ENCODE data around the gene ITGB6. TPM values are rescaled to one million over a fixed set of nuclear protein-coding genes. Genes with fewer than 3 reads are reported as not detected.

ITGB6 gene
- total and polyA plus RNA-seq, 2 of the 8 experiments (the other 6 are each of a cell fraction or from before 2014, with no cell fraction given) = not detected

- no peak for FAIRE-seq
- Histone ChIP-seq H2BK20ac (ENCODE audit: low read length) (peak overlapping the region; percentile 62; the same call in 1 of the 2 replicates), H2BK15ac (ENCODE audit: low read length) (no peak overlapping the region), H3K9me3 (ENCODE audit: insufficient read depth in 2 of 2, low read depth in 1 of 2, low read length in 1 of 2) (no peaks in the 10 kb centered on the region), H3K4me3 (ENCODE audit: extremely low read depth in 1 of 4, insufficient read depth in 2 of 4, low read depth in 3 of 4, low read length in 4 of 4) (no peak overlapping the region), H3K36me3 (ENCODE audit: control insufficient read depth in 2 of 4, insufficient read depth in 4 of 4, low read length in 3 of 4) (no peaks in the 10 kb centered on the region; a peak in 1 of 8 replicates), H3K23ac (ENCODE audit: insufficient read length) (no peak overlapping the region), H4K5ac (ENCODE audit: insufficient read length, low read depth, low read length) (no peak overlapping the region), H3K23me2 (ENCODE audit: low read depth, low read length) (peaks cover 2% of the 10 kb centered on the region; the same call in 1 of the 2 replicates), H4K8ac (ENCODE audit: extremely low read depth, insufficient read depth, low read length) (no peak overlapping the region), H3K4me1 (replicated peaks in 1 of 4; ENCODE audit: control insufficient read depth in 3 of 4, insufficient read depth in 4 of 4, low read length in 3 of 4) (peaks cover 0 to 7% (median 4%) of the 10 kb centered on the region in 4 experiments; a peak in 3 of 7 replicates), H3K4ac (replicated peaks; ENCODE audit: insufficient read length, low read depth, low read length) (no peak overlapping the region), H3K27me3 (replicated peaks in 1 of 4; ENCODE audit: control insufficient read depth in 3 of 4, extremely low read depth in 1 of 4, insufficient read depth in 3 of 4, low read length in 3 of 4) (peaks cover 0 to 8% (median 6%) of the 10 kb centered on the region in 4 experiments; a peak in 5 of 7 replicates), H4K20me1 (replicated peaks in 1 of 2; ENCODE audit: control insufficient read depth in 1 of 2, insufficient read depth in 2 of 2, low read length in 2 of 2) (no peaks in the 10 kb centered on the region), H3K14ac (ENCODE audit: insufficient read length) (no peak overlapping the region), H2BK12ac (ENCODE audit: low read depth, low read length) (no peak overlapping the region), H2AK5ac (ENCODE audit: low read depth, low read length) (no peak overlapping the region), H2BK120ac (replicated peaks; ENCODE audit: low read depth, low read length) (no peak overlapping the region), H4K91ac (replicated peaks; ENCODE audit: insufficient read length, low read length) (no peak overlapping the region), H3K79me2 (ENCODE audit: control insufficient read depth in 1 of 2, insufficient read depth in 2 of 2, low read length in 2 of 2) (no peaks in the 10 kb centered on the region), H2AFZ (ENCODE audit: low read length) (no peak overlapping the region), H3K79me1 (ENCODE audit: low read depth, low read length) (no peaks in the 10 kb centered on the region), H3K27ac (ENCODE audit: low read depth, low read length) (no peak overlapping the region), H3K4me2 (ENCODE audit: insufficient read depth in 1 of 2, low read depth in 2 of 2, low read length in 2 of 2) (no peak overlapping the region), H3K18ac (ENCODE audit: extremely low read depth, low read length) (no peak overlapping the region; the same call in 1 of the 2 replicates), H2BK5ac (ENCODE audit: low read depth, low read length) (no peak overlapping the region), H3K56ac (replicated peaks; ENCODE audit: insufficient read length, low read depth, low read length) (no peak overlapping the region), H3K9ac (replicated peaks in 1 of 4; ENCODE audit: extremely low read depth in 1 of 4, low read depth in 3 of 4, low read length in 3 of 4) (no peak overlapping the region)
- POLR2A ChIA-PET (ENCODE audit: partially characterized antibody) = no interaction called here
- no peak for DNase-seq (ENCODE audit: low read depth in 1 of 2, low spot score in 2 of 2)
- no peak for TF ChIP-seq BCL11A (IDR thresholded peaks at IDR 0.05; ENCODE audit: low read depth in 2 of 2, low read length in 2 of 2)
- TF ChIP-seq POLR2A (IDR thresholded peaks at IDR 0.05; ENCODE audit: control extremely low read depth in 1 of 2, low read depth in 2 of 2, low read length in 2 of 2) = no peak
- no peak for TF ChIP-seq ASH2L (IDR thresholded peaks at IDR 0.05; ENCODE audit: low read length)
- no peak for TF ChIP-seq TEAD4 (IDR thresholded peaks at IDR 0.05; ENCODE audit: low read depth, low read length)
- TF ChIP-seq GTF2F1 (IDR thresholded peaks at IDR 0.05; ENCODE audit: borderline replicate concordance, low read depth, low read length) = no peak
- TF ChIP-seq SRF (IDR thresholded peaks at IDR 0.05; ENCODE audit: low read depth, low read length) = no peak
- no peak for TF ChIP-seq PHF8 (conservative IDR thresholded peaks at IDR 0.05; ENCODE audit: low read depth, low read length)
- TF ChIP-seq SP4 (IDR thresholded peaks at IDR 0.05; ENCODE audit: low read length) = no peak
- CTCF ChIA-PET (ENCODE audit: partially characterized antibody) = interaction anchor here (1.6 kb wide), 1 partner anchor 53 kb away, joined by 4 read pairs; no protein-coding TSS in a partner anchor
- 89% methylated on average over 2 of the region's 2 CpGs; no CpG with 5 or more reads in 1 of the 2 experiments for WGBS, 2 experiments (ENCODE audit: extremely low coverage in 1 of 2, insufficient coverage in 1 of 2, insufficient read length in 1 of 2, insufficient replicate concordance in 2 of 2, low coverage in 1 of 2, low lambda C conversion rate in 2 of 2, missing lambda C conversion rate in 1 of 2)
Measured at GRCh38 chr2:160057356-160057755, 142.7 kb downstream of the ITGB6 start.

All from H1 (cell line).